GM06990 (cell line): ENCODE data around the gene NAAA.

Source experiments
- DNase-seq: peaks from one replicate; pipeline ENCODE4 v3.0.0-alpha.2; 2011; ENCODE audit not compliant: insufficient read length; ENCODE audit errors: extremely low read depth
- H3K27me3 ChIP-seq: replicated peaks from 2 replicates; pipeline ENCODE4 v1.6.0; 2011; ENCODE audit warnings: low read length; ENCODE audit not compliant: control insufficient read depth, insufficient read depth
- H3K36me3 ChIP-seq: 2 replicates; pipeline ENCODE4 v1.5.1; 2011; ENCODE audit warnings: low read length; ENCODE audit not compliant: control insufficient read depth, insufficient read depth
- H3K4me3 ChIP-seq: replicated peaks from 2 replicates; pipeline ENCODE4 v1.5.1; 2011; ENCODE audit warnings: low read depth, mild to moderate bottlenecking, control low read depth, low read length
- CTCF ChIP-seq: IDR thresholded peaks from 2 replicates; pipeline ENCODE4 v1.5.1; 2011; ENCODE audit warnings: low read length, control low read depth, mild to moderate bottlenecking, inconsistent platforms; ENCODE audit not compliant: insufficient read depth, poor library complexity, severe bottlenecking

The NAAA gene

DNA sequence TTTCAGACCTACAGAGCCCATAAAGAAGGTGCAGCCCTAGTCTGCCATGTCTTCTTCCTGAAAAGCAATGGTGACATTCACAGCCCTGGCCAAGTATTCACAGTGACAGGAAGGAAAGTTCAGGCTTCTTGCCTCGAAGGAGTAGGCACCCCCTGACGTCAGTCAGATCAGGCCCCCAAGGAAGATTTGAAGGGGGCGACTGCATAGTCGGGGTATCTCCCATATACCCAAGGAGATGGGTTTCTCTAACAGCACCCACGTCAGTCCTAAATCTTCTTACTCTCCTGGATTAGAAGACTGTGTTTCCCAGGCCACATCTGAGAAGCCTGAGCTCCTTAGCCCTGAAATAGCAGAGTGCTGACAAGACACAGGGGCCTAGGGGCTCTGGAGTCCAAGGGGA lies 38.5 kb downstream of the NAAA start, which contains the start of gene PPEF2:
Gene PPEF2, minus strand, starts transcription at position 101 of the 400 bp plus-strand sequence. CDS start 6,127 bp downstream, outside the sequence.
- DNase-seq, result no peak
- no peak within 1 kb of the TSS for H3K4me3 ChIP-seq
- no peaks in the 10 kb centered on the region for H3K27me3 ChIP-seq
- TF ChIP-seq CTCF, result no peak
- no peaks in the 10 kb centered on the region for H3K36me3 ChIP-seq

GRCh38 chr4:75898536-75898935 lies 42.3 kb downstream of the NAAA start:
- Histone ChIP-seq H3K27me3 (no peaks in the 10 kb centered on the region; the same call in 1 of the 2 replicates), H3K36me3 (no peaks in the 10 kb centered on the region), H3K4me3 (no peak overlapping the region)
- TF ChIP-seq CTCF, result no peak
- no peak for DNase-seq

DNA sequence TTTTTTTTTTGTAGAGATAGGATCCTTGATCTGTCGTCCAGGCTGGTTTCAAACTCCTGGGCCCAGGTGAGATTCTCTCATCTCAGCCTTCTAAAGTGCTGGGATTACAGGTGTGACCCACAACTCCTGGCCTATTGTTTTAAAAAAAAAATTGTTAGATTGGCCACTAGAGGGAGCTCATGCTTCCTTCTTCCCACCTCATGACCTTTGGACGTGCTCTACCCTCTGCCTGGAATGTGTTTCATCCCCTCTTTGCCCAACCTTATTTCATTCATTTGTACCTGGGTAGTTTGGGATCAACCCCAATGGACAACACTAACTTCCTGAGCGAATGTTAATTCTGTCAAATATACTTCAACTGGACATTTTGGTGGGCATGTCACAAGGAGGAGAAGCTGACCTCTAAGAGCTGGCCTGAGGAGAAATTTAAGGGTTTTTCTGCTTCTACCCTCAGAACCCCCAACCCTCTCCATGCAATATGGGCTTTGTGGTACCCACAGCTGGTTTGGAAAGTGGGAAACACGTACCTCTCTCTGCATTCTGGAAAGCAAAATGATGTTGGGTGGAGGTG lies 45.0 kb downstream of the NAAA start:
- H3K4me3 ChIP-seq, result no peak overlapping the region
- H3K27me3 ChIP-seq, result no peaks in the 10 kb centered on the region; the same call in 1 of the 2 replicates
- no peak for DNase-seq
- TF ChIP-seq CTCF, result peak; percentile 51
- no peaks in the 10 kb centered on the region for H3K36me3 ChIP-seq

GRCh38 chr4:75892508-75892907 lies 48.3 kb downstream of the NAAA start:
- H3K27me3 ChIP-seq, result no peaks in the 10 kb centered on the region; the same call in 1 of the 2 replicates
- H3K4me3 ChIP-seq, result no peak overlapping the region
- TF ChIP-seq CTCF, result no peak
- no peak for DNase-seq
- no peaks in the 10 kb centered on the region for H3K36me3 ChIP-seq

- Histone ChIP-seq H3K4me3 (no peak overlapping the region), H3K27me3 (no peaks in the 10 kb centered on the region; the same call in 1 of the 2 replicates), H3K36me3 (no peaks in the 10 kb centered on the region)
- no peak for TF ChIP-seq CTCF
- no peak for DNase-seq
Observed at GRCh38 chr4:75891611-75892010, 49.2 kb downstream of the NAAA start.
